ENCODE data around the gene FHL5. TPM values are rescaled to one million over a fixed set of nuclear protein-coding genes. Genes with fewer than 3 reads are reported as not detected.

The FHL5 gene
- total and polyA plus RNA-seq, 2 donors (not counting 1 experiment from before 2014, with no cell fraction given) = not detected

Small RNA genes lying within 50 kb of the gene (small RNA-seq; reads per million reads assigned to genes)
- not detected for gene RNU4-70P (ENCODE audit: insufficient read length, low read depth, low replicate concordance)

Other genes with a start within 250 kb of the FHL5 start
- 24.6 and 25.0 TPM in 2 replicates for gene UFL1, start 41.3 kb upstream of the FHL5 start, total RNA-seq
- 6.2 and 8.9 TPM in 2 replicates for gene UFL1, start 41.3 kb upstream of the FHL5 start, polyA plus RNA-seq

Measured in B cell (primary cell).